ENCODE results near the gene AMOTL2.

AMOTL2 gene

GRCh38 chr3:134362221-134362620 is 12.0 kb downstream of the AMOTL2 start:
- H3K4me3 ChIP-seq (ENCODE audit: low read depth, low read length), result no peak overlapping the region
- TF ChIP-seq CTCF (IDR thresholded peaks at IDR 0.05), result no peak
- H3K4me1 ChIP-seq, result peaks cover 46% of the 10 kb centered on the region
- no peak overlapping the region for H3K27ac ChIP-seq
- no peaks in the 10 kb centered on the region for H3K79me2 ChIP-seq
- H3K27me3 ChIP-seq (ENCODE audit: control insufficient read depth, insufficient read depth, low read length), result no peaks in the 10 kb centered on the region
- no peaks in the 10 kb centered on the region for H3K36me3 ChIP-seq (ENCODE audit: control insufficient read depth, insufficient read depth, low read length)
- H2AFZ ChIP-seq, result no peak overlapping the region
- no peak overlapping the region for H3K4me2 ChIP-seq (ENCODE audit: low read length)
- H3K9ac ChIP-seq, result no peak overlapping the region
- no peaks in the 10 kb centered on the region for H3K9me3 ChIP-seq (ENCODE audit: control insufficient read depth, low read length)

- no peak overlapping the region for H2AFZ ChIP-seq
- no peaks in the 10 kb centered on the region for H3K36me3 ChIP-seq (ENCODE audit: control insufficient read depth, insufficient read depth, low read length)
- H3K4me2 ChIP-seq (ENCODE audit: low read length), result no peak overlapping the region
- H3K27ac ChIP-seq, result no peak overlapping the region
- H3K9ac ChIP-seq, result no peak overlapping the region
- H3K9me3 ChIP-seq (ENCODE audit: control insufficient read depth, low read length), result no peaks in the 10 kb centered on the region
- peaks cover 48% of the 10 kb centered on the region for H3K4me1 ChIP-seq
- no peaks in the 10 kb centered on the region for H3K79me2 ChIP-seq
- no peaks in the 10 kb centered on the region for H3K27me3 ChIP-seq (ENCODE audit: control insufficient read depth, insufficient read depth, low read length)
- H3K4me3 ChIP-seq (ENCODE audit: low read depth, low read length), result no peak overlapping the region
- no peak for TF ChIP-seq CTCF (IDR thresholded peaks at IDR 0.05)
Measured at GRCh38 chr3:134361162-134361835, 12.9 kb downstream of the AMOTL2 start.

- Histone ChIP-seq H3K4me1 (peaks cover 35% of the 10 kb centered on the region), H3K9ac (no peak overlapping the region), H3K79me2 (no peaks in the 10 kb centered on the region), H3K27ac (no peak overlapping the region), H2AFZ (no peak overlapping the region), H3K27me3 (ENCODE audit: control insufficient read depth, insufficient read depth, low read length) (no peaks in the 10 kb centered on the region), H3K4me2 (ENCODE audit: low read length) (no peak overlapping the region), H3K4me3 (ENCODE audit: low read depth, low read length) (no peak overlapping the region), H3K9me3 (ENCODE audit: control insufficient read depth, low read length) (no peaks in the 10 kb centered on the region), H3K36me3 (ENCODE audit: control insufficient read depth, insufficient read depth, low read length) (no peaks in the 10 kb centered on the region)
- TF ChIP-seq CTCF (IDR thresholded peaks at IDR 0.05), result no peak
Measured at GRCh38 chr3:134360046-134360445, 14.2 kb downstream of the AMOTL2 start.

- no peak overlapping the region for H3K4me3 ChIP-seq (ENCODE audit: low read depth, low read length)
- no peaks in the 10 kb centered on the region for H3K79me2 ChIP-seq
- no peak for TF ChIP-seq CTCF (IDR thresholded peaks at IDR 0.05)
- peaks cover 31% of the 10 kb centered on the region for H3K4me1 ChIP-seq
- no peak overlapping the region for H2AFZ ChIP-seq
- H3K9ac ChIP-seq, result no peak overlapping the region
- no peak overlapping the region for H3K4me2 ChIP-seq (ENCODE audit: low read length)
- no peaks in the 10 kb centered on the region for H3K9me3 ChIP-seq (ENCODE audit: control insufficient read depth, low read length)
- H3K36me3 ChIP-seq (ENCODE audit: control insufficient read depth, insufficient read depth, low read length), result no peaks in the 10 kb centered on the region
- H3K27me3 ChIP-seq (ENCODE audit: control insufficient read depth, insufficient read depth, low read length), result no peaks in the 10 kb centered on the region
- H3K27ac ChIP-seq, result no peak overlapping the region
Measured at GRCh38 chr3:134359121-134360010, 14.9 kb downstream of the AMOTL2 start.
